Stimulated activated naive B cell treated with anti-CD40 and anti-IgM and Interleukin-4, amounts not matched to agents 10 μg/mL and 1 μg/mL and 100 μg/mL, for 72 hours (primary cell): Measurements from ENCODE around the gene SOX2.
"Not testable (repeated sequence)": the region's sequence is repeated elsewhere in the genome, so short reads cannot be mapped to it uniquely, and the experiment has no call there.

ENCODE experiments used
- ATAC-seq, 2 donors: fragments of 150-1000 bp; cut with Tn5 transposase; replicated peaks; 2 replicates each; pipeline ENCODE4 v1.10.0; 2021; ENCODE audit warnings: moderate library complexity in 1 of 2
- DNase-seq: peaks from one replicate; pipeline ENCODE4 v3.0.0; 2021
- H3K27ac Mint-ChIP-seq: one replicate; pipeline ENCODE4 v1.8.0; 2022; ENCODE audit warnings: mild to moderate bottlenecking, mixed read lengths
- H3K27me3 Mint-ChIP-seq, 2 donors: one replicate each; pipeline ENCODE4 v1.8.0; 2022; ENCODE audit warnings: mixed read lengths in 2 of 2
- H3K36me3 Mint-ChIP-seq, 2 donors: one replicate each; pipeline ENCODE4 v1.8.0; 2022; ENCODE audit warnings: mixed read lengths in 2 of 2, mild to moderate bottlenecking in 1 of 2
- H3K4me1 Mint-ChIP-seq, 2 donors: one replicate each; pipeline ENCODE4 v1.8.0; 2022; ENCODE audit warnings: mixed read lengths in 2 of 2, mild to moderate bottlenecking in 1 of 2
- H3K4me3 Mint-ChIP-seq, 2 donors: one replicate each; pipeline ENCODE4 v1.8.0; 2022; ENCODE audit warnings: mild to moderate bottlenecking in 2 of 2, mixed read lengths in 2 of 2, moderate library complexity in 1 of 2
- H3K9me3 Mint-ChIP-seq, 2 donors: one replicate each; pipeline ENCODE4 v1.8.0; 2022; ENCODE audit warnings: mixed read lengths in 2 of 2, mild to moderate bottlenecking in 1 of 2

The SOX2 gene

DNA sequence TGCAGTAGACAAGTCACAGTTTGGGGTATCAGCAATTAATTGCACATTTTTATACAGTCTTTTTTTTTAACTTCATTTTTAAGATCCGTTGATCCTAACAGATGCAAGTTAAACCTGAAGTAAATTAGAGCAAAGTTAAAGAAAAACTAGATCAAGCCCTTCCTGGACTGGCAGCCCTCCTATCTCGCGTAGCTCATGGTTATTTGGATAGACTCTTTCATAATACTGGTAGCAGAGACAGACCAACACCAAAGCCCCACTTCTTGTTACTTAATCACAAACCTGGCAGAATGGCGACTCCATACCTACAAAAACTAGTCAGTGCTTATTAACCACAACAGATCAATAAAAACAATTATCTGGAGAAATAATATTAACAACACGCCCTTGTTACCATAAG, 26.8 kb downstream of the SOX2 start:
- no peak for ATAC-seq
- no peaks in the 10 kb centered on the region for H3K36me3 Mint-ChIP-seq
- H3K9me3 Mint-ChIP-seq, result no peaks in the 10 kb centered on the region
- peaks cover 11 to 12% of the 10 kb centered on the region in 2 donors for H3K27me3 Mint-ChIP-seq
- no peaks in the 10 kb centered on the region for H3K4me1 Mint-ChIP-seq
- DNase-seq, result no peak
- no peak overlapping the region for H3K27ac Mint-ChIP-seq
- no peak overlapping the region for H3K4me3 Mint-ChIP-seq

DNA sequence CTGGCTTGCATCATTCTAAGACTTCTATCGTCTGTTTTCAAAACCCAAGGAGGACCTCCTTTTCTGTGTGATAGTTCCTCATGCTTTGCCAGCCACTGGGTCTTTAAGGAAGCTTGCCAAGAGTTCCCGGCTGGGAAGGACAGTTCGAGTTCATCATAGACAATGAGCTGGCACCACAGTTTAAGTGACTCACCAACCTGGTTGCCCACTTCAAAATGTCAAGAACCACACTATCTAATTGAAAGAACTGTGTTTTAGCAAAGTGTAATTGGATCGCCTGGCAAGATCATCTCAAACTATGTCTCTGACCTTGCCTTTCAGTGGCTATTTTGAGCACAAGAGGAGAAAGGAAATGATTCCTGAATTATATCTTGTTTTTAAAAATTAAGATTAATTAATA, 27.9 kb downstream of the SOX2 start:
- ATAC-seq (no peak), DNase-seq (no peak)
- Mint-ChIP-seq H3K4me1 (no peaks in the 10 kb centered on the region), H3K27me3 (peaks cover 6 to 8% of the 10 kb centered on the region in 2 donors), H3K36me3 (no peaks in the 10 kb centered on the region), H3K9me3 (no peaks in the 10 kb centered on the region), H3K4me3 (no peak overlapping the region), H3K27ac (no peak overlapping the region)

DNA sequence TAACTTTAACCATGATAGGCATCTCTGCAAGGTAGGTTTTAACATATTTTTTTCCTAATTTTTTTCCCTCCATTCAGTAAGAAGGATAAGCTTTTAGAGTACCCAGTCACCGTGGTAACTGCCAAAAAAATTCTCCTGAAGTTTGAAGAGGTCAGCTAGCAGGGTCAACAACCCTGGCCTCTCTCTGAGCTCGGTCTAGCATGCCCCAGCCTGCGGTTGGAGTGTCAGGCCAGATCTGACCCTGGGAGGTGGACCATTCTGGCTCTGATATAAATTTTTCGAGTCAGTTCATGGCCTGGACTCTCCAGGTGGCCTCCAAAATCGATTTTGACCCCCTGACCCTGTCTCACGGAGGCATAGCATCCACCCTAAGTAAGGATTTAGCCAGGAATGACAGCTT, 29.7 kb downstream of the SOX2 start:
- H3K27ac Mint-ChIP-seq, result no peak overlapping the region

DNA sequence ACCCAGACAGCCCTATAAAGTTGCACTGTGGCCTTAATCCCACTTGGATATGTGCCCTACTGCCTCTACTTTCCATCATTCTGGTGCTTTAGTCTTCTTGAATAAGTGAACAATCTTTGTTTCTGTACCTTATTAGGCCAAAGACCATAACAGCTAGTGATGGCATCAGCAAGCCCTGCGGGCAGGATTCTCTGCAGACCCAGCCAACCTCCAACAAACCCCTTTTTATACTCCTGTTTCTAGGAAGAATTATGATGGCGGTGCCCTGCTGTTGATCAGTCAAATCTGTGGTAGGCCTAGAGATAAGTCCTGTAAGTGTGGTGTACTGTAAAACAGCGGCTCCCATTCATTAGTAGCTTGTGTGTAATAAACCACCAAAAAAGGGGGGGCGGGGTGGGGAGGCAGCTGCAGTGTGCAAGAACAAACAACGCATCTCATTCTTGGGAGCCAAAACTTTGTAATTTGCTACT, 40.5 kb downstream of the SOX2 start:
- no peak for DNase-seq
- H3K27me3 Mint-ChIP-seq, result peaks cover 5 to 14% of the 10 kb centered on the region in 2 donors
- H3K27ac Mint-ChIP-seq, result no peak overlapping the region
- H3K4me3 Mint-ChIP-seq, result no peak overlapping the region
- no peaks in the 10 kb centered on the region for H3K9me3 Mint-ChIP-seq
- ATAC-seq, result no peak
- no peaks in the 10 kb centered on the region for H3K36me3 Mint-ChIP-seq
- no peaks in the 10 kb centered on the region for H3K4me1 Mint-ChIP-seq

More for the DNA sequence above, 29.7 kb downstream of the SOX2 start:
- Mint-ChIP-seq H3K4me3 (no peak overlapping the region), H3K36me3 (no peaks in the 10 kb centered on the region), H3K9me3 (peaks cover under 1 to 2% of the 10 kb centered on the region in 2 donors), H3K4me1 (no peaks in the 10 kb centered on the region), H3K27me3 (peaks cover 10 to 13% of the 10 kb centered on the region in 2 donors)
- DNase-seq, result no peak
- no peak for ATAC-seq

DNA sequence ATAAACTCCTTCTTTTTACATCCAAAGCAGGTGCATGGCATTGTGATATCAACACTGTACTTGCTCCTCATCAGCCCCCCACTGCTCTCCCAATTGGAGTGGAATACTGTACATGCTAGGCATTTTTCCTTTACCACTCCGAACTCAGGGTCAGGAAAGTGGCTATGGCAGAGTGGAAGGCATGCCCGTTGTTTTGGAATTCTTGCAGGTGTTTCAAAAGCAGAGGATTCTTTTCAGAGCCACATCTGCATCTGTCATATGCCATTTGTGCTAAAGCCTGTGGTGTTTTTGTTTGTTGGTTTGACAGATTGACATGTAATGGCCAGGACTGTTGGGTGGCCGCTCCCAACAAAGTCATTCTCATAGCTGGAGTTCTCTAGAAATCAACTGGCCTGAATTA, 41.7 kb downstream of the SOX2 start:
- Mint-ChIP-seq H3K27me3 (peaks cover 5 to 14% of the 10 kb centered on the region in 2 donors), H3K4me1 (no peaks in the 10 kb centered on the region), H3K9me3 (no peaks in the 10 kb centered on the region), H3K4me3 (no peak overlapping the region), H3K36me3 (no peaks in the 10 kb centered on the region), H3K27ac (no peak overlapping the region)
- ATAC-seq, result no peak
- no peak for DNase-seq

DNA sequence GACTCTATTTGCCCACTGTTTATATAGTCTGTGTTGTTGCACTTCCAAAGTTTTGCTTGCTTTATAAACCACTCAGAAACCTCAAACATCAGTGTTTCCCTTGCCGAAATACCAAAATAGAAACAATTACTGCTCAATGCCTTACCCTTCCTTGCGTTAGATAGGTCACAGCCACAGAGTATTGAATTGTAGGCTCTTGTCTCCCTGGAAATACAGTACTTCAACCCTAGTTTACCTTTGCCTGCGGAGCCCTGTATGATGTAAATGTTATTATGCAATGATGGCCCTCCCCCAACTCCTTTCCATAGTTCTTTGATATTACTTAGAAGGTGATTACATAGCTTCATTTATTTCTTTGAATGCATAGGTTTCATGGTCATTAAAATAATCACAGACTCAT, 44.2 kb downstream of the SOX2 start:
- H3K4me3 Mint-ChIP-seq, result no peak overlapping the region
- peaks cover 5 to 14% of the 10 kb centered on the region in 2 donors for H3K27me3 Mint-ChIP-seq
- no peaks in the 10 kb centered on the region for H3K9me3 Mint-ChIP-seq
- no peak for DNase-seq
- H3K4me1 Mint-ChIP-seq, result no peaks in the 10 kb centered on the region
- H3K27ac Mint-ChIP-seq, result no peak overlapping the region
- no peaks in the 10 kb centered on the region for H3K36me3 Mint-ChIP-seq
- ATAC-seq, result no peak

DNA sequence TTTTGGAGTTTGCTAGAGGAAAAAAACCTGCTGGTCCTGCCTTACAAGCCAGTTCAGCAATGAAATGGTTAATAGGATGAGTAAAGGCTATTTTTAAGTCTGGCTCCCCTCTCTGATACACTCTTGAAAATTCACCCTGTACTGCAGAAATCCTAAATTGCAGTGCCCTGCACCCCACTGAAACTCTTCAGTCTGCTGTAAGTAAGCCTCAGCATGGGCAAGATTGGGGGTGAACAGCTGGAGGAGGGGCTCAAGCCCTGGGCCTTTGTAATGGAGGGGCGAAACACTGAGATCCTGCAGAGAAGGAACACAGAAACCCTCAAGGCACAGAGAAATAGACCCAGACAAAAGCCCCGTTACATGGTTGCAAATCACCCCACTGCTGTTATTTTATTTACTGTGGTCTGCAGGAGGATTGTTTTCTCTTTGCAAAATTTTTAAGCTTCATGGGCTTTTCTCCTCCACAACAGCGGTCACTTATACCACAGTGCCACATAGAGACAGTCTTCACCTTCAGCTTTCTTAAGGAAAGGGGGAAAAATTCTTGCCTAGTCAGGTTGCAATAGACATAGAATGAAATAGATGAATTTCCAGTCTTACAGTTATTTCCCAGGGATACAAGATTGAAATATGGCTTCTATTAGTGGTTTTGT, 45.0 kb downstream of the SOX2 start:
- Mint-ChIP-seq H3K4me3 (no peak overlapping the region), H3K9me3 (no peaks in the 10 kb centered on the region), H3K27me3 (peaks cover 5 to 14% of the 10 kb centered on the region in 2 donors), H3K4me1 (no peaks in the 10 kb centered on the region), H3K36me3 (no peaks in the 10 kb centered on the region), H3K27ac (no peak overlapping the region)
- DNase-seq (no peak), ATAC-seq (no peak)

DNA sequence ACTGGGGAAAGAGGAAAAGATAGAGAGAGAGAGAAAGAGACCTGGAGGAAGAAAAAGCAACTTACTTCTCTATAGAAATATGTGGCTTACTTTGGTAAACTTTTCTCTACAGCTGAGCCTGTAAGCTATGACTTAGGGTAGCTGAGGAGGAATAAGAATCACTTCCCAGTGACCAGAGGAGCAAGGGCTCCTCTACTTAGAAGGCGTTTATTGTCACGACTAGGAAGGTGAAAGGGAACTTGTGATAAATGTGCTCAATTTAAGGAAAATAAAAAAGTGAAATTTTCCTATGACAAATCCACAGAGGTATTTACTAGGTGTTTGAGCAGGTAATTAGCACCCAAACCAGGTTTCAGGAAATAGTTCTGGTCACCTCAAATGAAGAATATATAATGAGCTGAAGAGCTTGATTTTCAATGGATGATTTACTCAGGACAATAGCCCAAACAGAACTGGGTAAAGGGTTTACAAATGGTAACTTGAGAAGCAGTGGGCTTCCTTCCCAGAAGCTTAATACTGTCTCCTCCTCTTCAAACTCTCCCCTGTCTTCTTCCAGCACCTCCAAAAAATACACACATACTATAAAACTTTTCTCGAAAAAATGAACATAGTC, 46.1 kb downstream of the SOX2 start:
- H3K4me3 Mint-ChIP-seq, result no peak overlapping the region
- no peaks in the 10 kb centered on the region for H3K9me3 Mint-ChIP-seq
- no peaks in the 10 kb centered on the region for H3K4me1 Mint-ChIP-seq
- DNase-seq (no peak), ATAC-seq (no peak)
- peaks cover 5 to 14% of the 10 kb centered on the region in 2 donors for H3K27me3 Mint-ChIP-seq
- H3K27ac Mint-ChIP-seq, result no peak overlapping the region
- H3K36me3 Mint-ChIP-seq, result no peaks in the 10 kb centered on the region

DNA sequence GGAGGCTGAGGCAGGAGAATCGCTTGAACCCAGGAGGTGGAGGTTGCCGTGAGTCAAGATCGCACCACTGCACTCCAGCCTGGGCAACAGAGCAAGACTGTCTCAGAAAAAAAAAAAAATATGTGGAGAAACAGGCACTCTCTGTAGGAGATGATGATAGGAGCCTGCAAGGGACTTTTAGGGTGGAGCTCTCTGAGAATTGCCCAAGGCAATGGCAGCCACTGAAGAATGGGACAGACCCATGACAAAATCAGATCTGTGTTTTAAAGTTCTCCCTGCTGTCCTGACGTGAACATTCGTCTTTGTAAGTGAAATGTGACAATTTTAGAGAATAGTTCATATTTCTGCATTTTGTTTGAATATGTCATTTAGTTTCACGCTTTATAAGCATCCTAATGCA, 50.2 kb downstream of the SOX2 start:
- H3K9me3 Mint-ChIP-seq, result no peaks in the 10 kb centered on the region
- H3K36me3 Mint-ChIP-seq, result no peaks in the 10 kb centered on the region
- H3K4me3 Mint-ChIP-seq, result no peak overlapping the region
- no peaks in the 10 kb centered on the region for H3K27me3 Mint-ChIP-seq
- no peaks in the 10 kb centered on the region for H3K4me1 Mint-ChIP-seq
- no peak for ATAC-seq
- DNase-seq, result no peak
- H3K27ac Mint-ChIP-seq, result no peak overlapping the region

DNA sequence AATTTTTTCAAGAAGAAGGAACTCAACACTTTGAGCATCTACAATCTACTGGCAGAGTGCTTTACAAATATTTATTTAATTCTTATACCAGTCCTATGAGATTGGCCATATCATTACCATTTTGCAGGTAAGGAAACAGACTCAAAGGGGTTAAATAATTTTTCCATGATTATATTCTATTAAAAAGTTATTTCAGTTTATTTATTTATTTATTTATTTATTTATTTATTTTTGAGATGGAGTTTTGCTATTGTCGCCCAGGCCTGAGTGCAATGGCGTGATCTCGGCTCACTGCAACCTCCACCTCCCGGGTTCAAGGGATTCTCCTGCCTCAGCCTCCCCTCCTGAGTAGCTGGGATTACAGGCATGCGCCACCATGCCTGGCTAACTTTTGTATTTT, 52.3 kb downstream of the SOX2 start:
- not testable (repeated sequence) for ATAC-seq, H3K4me1 Mint-ChIP-seq, H3K9me3 Mint-ChIP-seq, DNase-seq, H3K27me3 Mint-ChIP-seq, H3K27ac Mint-ChIP-seq, H3K36me3 Mint-ChIP-seq, H3K4me3 Mint-ChIP-seq
